NT2/D1 (cell line): Measurements from ENCODE around the gene KRT71.

ENCODE experiments used
- DNase-seq: peaks from one replicate; pipeline ENCODE4 v3.0.0-alpha.2; 2011; ENCODE audit warnings: low read depth, low spot score
- H3K27me3 ChIP-seq: 2 replicates; pipeline ENCODE4 v1.6.0; 2011; ENCODE audit warnings: mild to moderate bottlenecking; ENCODE audit not compliant: insufficient read length, insufficient read depth
- H3K36me3 ChIP-seq: 2 replicates; pipeline ENCODE4 v1.6.1; 2011; ENCODE audit warnings: mild to moderate bottlenecking, low read length, mixed read lengths; ENCODE audit not compliant: insufficient read depth, insufficient read length
- H3K4me1 ChIP-seq: 2 replicates; pipeline ENCODE4 v1.5.1; 2011; ENCODE audit not compliant: insufficient read depth, insufficient read length
- H3K4me3 ChIP-seq: 2 replicates; pipeline ENCODE4 v1.5.1; 2011; ENCODE audit warnings: low read depth; ENCODE audit not compliant: insufficient read length
- H3K9ac ChIP-seq: 2 replicates; pipeline ENCODE4 v1.6.0; 2011; ENCODE audit warnings: low read depth; ENCODE audit not compliant: insufficient read length
- H3K9me3 ChIP-seq: 2 replicates; pipeline ENCODE4 v1.5.1; 2011; ENCODE audit warnings: mild to moderate bottlenecking, low read length; ENCODE audit not compliant: insufficient read depth
- SUZ12 ChIP-seq: IDR thresholded peaks from 2 replicates; pipeline ENCODE4 v1.6.1; 2011; ENCODE audit not compliant: insufficient read length, insufficient read depth; ENCODE audit errors: extremely low read depth
- YY1 ChIP-seq: IDR thresholded peaks from 2 replicates; pipeline ENCODE4 v1.6.1; 2011; ENCODE audit not compliant: insufficient read length, insufficient read depth
- ZNF274 ChIP-seq: IDR thresholded peaks from 2 replicates; pipeline ENCODE4 v1.6.1; 2011; ENCODE audit warnings: mild to moderate bottlenecking, low read depth, low read length

Gene KRT71

DNA sequence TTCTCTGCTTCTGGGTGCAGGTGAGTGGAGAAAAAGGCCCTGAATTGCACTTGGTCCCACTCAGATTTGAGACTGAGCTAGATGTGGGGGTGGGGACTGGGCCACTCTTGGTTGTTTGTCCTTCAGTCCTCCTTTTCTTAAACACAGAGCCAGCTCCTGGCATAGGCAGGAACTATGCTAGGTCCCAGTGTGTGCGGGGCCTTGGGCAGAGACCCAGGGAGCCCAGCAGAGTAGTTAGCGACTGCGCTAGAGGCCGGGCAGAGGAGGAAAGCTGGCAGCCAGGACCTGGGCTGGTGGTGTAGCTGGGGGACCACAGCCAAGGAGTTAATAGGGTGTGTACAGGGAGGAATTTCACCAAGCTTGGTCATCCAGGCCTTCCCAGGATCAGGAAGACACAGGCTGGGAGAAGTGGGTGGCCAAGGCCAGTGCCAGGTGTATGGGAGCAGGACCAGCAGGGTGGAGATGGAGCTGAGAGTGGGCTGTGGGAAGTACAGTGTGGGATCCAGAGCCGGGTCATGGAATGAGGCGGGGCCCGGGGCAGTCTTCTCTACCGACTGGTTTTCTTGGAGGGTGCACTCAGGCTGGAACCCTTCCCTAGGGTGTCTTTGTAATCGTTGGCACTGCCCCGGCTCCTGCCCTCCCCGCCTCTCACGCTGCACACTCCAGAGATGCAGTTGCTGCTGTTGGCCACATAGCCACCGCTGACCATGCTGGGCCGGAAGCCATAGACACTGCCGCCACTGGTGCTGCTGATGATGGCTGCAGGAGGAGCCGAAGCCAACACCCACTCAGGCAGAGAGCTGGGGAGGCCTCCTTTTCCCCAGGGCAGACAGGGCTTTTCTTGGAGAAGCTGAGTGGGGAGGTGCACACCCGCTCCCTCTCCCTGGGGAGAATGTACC, 8.7 kb downstream of the KRT71 start:
- no peaks in the 10 kb centered on the region for H3K36me3 ChIP-seq
- no peak overlapping the region for H3K4me3 ChIP-seq
- no peak for DNase-seq
- H3K9ac ChIP-seq, result no peak overlapping the region
- H3K27me3 ChIP-seq, result no peaks in the 10 kb centered on the region
- peaks cover 2% of the 10 kb centered on the region for H3K4me1 ChIP-seq
- H3K9me3 ChIP-seq, result no peaks in the 10 kb centered on the region
- TF ChIP-seq SUZ12, result no peak
- no peak for TF ChIP-seq YY1
- TF ChIP-seq ZNF274, result no peak

DNA sequence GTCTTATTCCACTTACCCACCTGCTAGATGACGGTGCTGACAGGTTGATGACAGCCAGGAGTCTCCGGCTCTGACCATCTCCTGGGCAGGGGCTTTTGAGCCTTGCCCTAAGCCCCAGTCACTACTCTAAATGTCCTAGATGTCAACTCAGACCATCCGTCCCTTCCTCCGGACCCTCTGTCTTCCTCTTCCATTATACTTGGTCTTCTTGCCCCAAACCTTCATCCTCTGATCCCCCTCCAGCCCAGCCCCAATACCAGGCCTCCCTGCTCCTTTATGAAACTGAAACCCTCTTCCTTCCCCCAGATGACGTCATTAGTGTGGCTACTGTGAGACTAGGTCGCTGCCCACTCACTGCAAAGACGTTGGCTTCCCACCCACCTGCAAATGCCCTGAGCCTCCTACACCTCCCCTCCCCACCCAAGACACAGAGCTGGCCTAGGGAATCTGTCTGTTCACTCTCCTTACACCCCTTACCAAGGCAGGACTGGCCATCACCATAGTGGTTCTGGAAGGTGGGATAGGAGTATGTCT, 10.1 kb downstream of the KRT71 start:
- no peak overlapping the region for H3K4me3 ChIP-seq
- TF ChIP-seq YY1 (no peak), ZNF274 (no peak), SUZ12 (no peak)
- H3K4me1 ChIP-seq, result peaks cover 2% of the 10 kb centered on the region
- H3K27me3 ChIP-seq, result no peaks in the 10 kb centered on the region
- H3K9me3 ChIP-seq, result no peaks in the 10 kb centered on the region
- no peaks in the 10 kb centered on the region for H3K36me3 ChIP-seq
- H3K9ac ChIP-seq, result no peak overlapping the region
- DNase-seq, result no peak

DNA sequence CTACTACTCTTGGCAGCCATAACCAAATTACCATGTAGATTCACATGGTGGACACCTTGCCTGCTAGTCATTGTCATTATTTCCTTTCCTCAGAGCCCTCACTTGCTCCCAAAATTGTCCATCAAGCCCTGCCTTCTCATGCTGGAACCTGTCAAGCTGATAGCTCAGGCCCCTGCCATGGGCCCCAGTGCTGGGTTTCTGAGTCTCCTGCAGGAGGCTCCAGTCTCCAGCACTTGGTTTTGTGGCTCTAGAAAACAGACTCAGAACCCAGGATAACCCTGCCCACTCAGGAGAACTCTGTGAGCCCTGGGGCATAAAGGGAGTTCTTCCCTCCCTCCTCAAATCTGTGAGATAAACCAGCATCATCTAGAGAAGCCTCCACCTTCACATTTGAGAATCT, 10.8 kb downstream of the KRT71 start:
- H3K36me3 ChIP-seq, result no peaks in the 10 kb centered on the region
- DNase-seq, result no peak
- TF ChIP-seq YY1 (no peak), SUZ12 (no peak), ZNF274 (no peak)
- no peaks in the 10 kb centered on the region for H3K9me3 ChIP-seq
- H3K9ac ChIP-seq, result no peak overlapping the region
- peaks cover 2% of the 10 kb centered on the region for H3K4me1 ChIP-seq
- no peaks in the 10 kb centered on the region for H3K27me3 ChIP-seq
- H3K4me3 ChIP-seq, result no peak overlapping the region

DNA sequence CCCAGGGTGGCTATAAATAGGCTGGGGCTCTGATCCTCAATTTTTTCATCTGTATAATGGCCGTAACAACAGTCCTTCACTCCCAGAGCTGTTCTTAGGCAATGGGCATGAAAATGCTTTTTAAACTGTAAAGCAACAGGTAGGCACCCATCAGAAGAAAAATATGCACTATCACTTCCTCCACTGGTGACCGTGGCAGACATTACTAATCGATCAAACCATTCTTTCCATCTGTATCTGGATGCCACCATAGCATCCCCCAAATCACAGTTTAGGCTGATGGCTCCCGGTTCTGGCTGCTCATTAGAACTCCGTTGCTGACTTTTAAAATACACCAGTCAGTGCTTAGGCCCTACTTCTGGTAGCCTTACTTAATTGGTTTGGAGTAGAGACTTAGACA, 11.2 kb downstream of the KRT71 start:
- no peak overlapping the region for H3K4me3 ChIP-seq
- H3K9ac ChIP-seq, result no peak overlapping the region
- TF ChIP-seq YY1 (no peak), SUZ12 (no peak), ZNF274 (no peak)
- no peaks in the 10 kb centered on the region for H3K9me3 ChIP-seq
- H3K27me3 ChIP-seq, result no peaks in the 10 kb centered on the region
- no peaks in the 10 kb centered on the region for H3K36me3 ChIP-seq
- H3K4me1 ChIP-seq, result peaks cover 2% of the 10 kb centered on the region
- no peak for DNase-seq

DNA sequence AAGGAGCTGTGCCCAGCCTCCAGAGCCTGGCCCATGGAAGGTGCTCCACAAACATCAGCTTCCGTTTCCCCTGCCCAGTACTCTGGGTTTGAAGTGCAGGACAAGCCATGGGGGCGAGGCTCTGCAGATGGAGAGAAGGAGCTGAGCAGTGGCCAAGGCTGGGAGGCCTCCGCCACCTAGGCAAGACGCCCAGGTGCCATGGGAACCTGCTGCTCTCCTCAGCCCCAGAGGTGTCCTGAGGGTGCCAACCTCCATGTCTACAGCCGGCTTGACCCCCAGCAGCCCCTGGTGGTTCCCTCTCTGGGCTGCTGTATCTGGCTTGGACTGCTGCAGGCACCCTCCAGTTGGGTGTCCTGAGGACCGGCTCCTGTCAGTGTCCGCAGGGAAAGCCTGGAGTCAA, 12.4 kb downstream of the KRT71 start:
- Histone ChIP-seq H3K27me3 (no peaks in the 10 kb centered on the region), H3K4me3 (no peak overlapping the region), H3K9me3 (no peaks in the 10 kb centered on the region), H3K36me3 (no peaks in the 10 kb centered on the region), H3K4me1 (peaks cover 2% of the 10 kb centered on the region), H3K9ac (no peak overlapping the region)
- no peak for DNase-seq
- TF ChIP-seq YY1 (no peak), SUZ12 (no peak), ZNF274 (no peak)

DNA sequence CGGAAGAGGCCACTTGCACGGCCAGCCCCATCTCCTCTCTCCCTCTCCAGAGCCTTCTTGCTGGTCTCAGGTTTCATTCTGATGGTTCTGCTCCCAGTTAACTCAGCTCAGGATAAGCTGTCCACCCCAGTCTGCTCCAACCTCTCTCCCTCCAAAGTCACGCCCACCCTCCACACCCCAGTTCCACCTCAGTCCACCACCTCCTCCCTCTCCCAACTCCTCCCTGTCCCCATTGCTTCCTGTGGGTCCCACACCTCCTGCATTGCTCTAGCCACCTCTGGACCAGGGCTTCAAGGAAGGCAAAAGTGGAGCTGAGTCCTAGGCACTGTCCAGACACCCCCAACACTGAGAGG, 13.1 kb downstream of the KRT71 start:
- no peaks in the 10 kb centered on the region for H3K9me3 ChIP-seq
- no peak overlapping the region for H3K4me3 ChIP-seq
- TF ChIP-seq ZNF274 (no peak), SUZ12 (no peak), YY1 (no peak)
- H3K27me3 ChIP-seq, result no peaks in the 10 kb centered on the region
- no peak overlapping the region for H3K9ac ChIP-seq
- H3K4me1 ChIP-seq, result peaks cover 2% of the 10 kb centered on the region
- H3K36me3 ChIP-seq, result no peaks in the 10 kb centered on the region
- no peak for DNase-seq

DNA sequence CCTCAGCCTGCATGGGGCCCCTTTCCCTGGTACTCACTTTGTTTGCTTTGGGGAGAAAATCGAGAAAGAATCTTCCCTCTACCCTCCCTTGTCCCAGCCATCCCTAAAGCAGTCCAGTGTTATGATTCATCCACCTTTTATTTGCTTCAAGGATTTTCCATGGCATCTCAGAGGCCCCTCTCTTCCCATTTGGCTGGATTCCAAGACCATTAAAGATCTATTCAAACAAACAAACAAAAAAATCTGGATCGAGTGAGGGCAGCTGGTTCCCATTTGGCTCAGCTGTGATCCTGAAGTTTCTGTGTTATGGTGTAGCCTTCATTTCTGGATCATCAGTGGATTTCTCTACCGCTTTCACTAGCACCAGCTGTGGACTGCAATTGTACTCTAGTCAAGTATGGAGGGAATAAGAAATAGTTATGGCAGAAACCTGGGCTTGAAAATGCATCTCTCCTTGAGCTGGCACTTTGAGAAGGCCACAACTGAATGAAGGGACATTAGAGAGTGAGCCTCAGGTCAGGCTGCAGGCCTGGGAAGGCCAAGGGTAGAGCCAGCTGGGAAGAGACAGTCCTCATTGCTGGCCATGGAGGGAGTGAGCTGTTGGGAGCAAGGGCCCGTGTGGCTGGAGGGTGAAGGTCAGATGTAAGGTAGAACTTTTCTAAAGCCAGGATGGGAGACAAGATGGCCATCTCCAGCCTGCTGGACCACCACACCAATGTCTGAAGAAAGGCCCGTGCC, 13.7 kb downstream of the KRT71 start:
- Histone ChIP-seq H3K9me3 (no peaks in the 10 kb centered on the region), H3K4me3 (no peak overlapping the region), H3K36me3 (no peaks in the 10 kb centered on the region), H3K4me1 (peaks cover 2% of the 10 kb centered on the region), H3K9ac (no peak overlapping the region), H3K27me3 (no peaks in the 10 kb centered on the region)
- no peak for TF ChIP-seq ZNF274
- no peak for TF ChIP-seq SUZ12
- TF ChIP-seq YY1, result no peak
- no peak for DNase-seq
